OCI-LY7 (cell line): ENCODE results near the gene MTM1. TPM values are rescaled to one million over a fixed set of nuclear protein-coding genes. Genes with fewer than 3 reads are reported as not detected.
A peak's percentile ranks its signal among the peaks of the same experiment; 100 is the strongest.

Experiments used
- BruUV-seq: library from RNA; stranded (reverse); fragments of 400-500 nt; replicated peaks from 2 replicates; lab custom pipeline; 2021; lab: Mats Ljungman, UMichigan
- CTCF ChIA-PET: fragments of 300-600 bp; sonication (Branson Sonifier 250); formaldehyde crosslinking; loops from one replicate; lab custom pipeline; 2022; ENCODE audit warnings: antibody characterized with exemption; ENCODE audit not compliant: unreplicated experiment; lab: Charles Lee
- POLR2A ChIA-PET: fragments of 300-600 bp; sonication (Branson Sonifier 250); formaldehyde crosslinking; loops from one replicate; lab custom pipeline; 2022; ENCODE audit warnings: antibody characterized with exemption; lab: Charles Lee
- DNase-seq: peaks from one replicate; pipeline ENCODE4 v3.0.0-alpha.2; 2015; ENCODE audit warnings: low spot score
- H2AFZ ChIP-seq: fragments of 200-600 bp; sonication (generic), shearing (Covaris generic); 2 replicates; pipeline ENCODE4 v1.6.1; 2014; ENCODE audit warnings: mild to moderate bottlenecking, antibody characterized with exemption, low read length, moderate library complexity
- H3K27ac ChIP-seq: fragments of 200-600 bp; sonication (generic); 2 replicates; pipeline ENCODE4 v1.5.1; 2014; ENCODE audit warnings: mixed run types, low read depth, mild to moderate bottlenecking, moderate library complexity, low read length, inconsistent platforms; ENCODE audit not compliant: poor library complexity, severe bottlenecking
- H3K36me3 ChIP-seq: fragments of 200-600 bp; sonication (generic); 2 replicates; pipeline ENCODE4 v1.6.1; 2014; ENCODE audit warnings: mild to moderate bottlenecking, antibody characterized with exemption, low read length, moderate library complexity, mixed read lengths; ENCODE audit not compliant: insufficient read depth
- H3K4me1 ChIP-seq: fragments of 200-600 bp; sonication (generic); 2 replicates; pipeline ENCODE4 v1.5.1; 2014; ENCODE audit warnings: mild to moderate bottlenecking, low read length; ENCODE audit not compliant: insufficient read depth, poor library complexity, severe bottlenecking
- H3K4me2 ChIP-seq: fragments of 200-600 bp; sonication (generic); 2 replicates; pipeline ENCODE4 v1.6.1; 2014; ENCODE audit warnings: mild to moderate bottlenecking, low read length
- H3K4me3 ChIP-seq: fragments of 200-600 bp; sonication (generic); 2 replicates; pipeline ENCODE4 v1.5.1; 2014; ENCODE audit warnings: mild to moderate bottlenecking, low read depth, low read length; ENCODE audit not compliant: poor library complexity, severe bottlenecking
- H3K79me2 ChIP-seq: fragments of 200-600 bp; sonication (generic); 2 replicates; pipeline ENCODE4 v1.6.1; 2016; ENCODE audit warnings: low read depth, mild to moderate bottlenecking, low read length, moderate library complexity, mixed read lengths; ENCODE audit not compliant: insufficient read depth
- H3K9me2 ChIP-seq: fragments of 200-600 bp; sonication (generic); 2 replicates; pipeline ENCODE4 v1.6.1; 2016; ENCODE audit warnings: mild to moderate bottlenecking, low read length, mixed read lengths; ENCODE audit not compliant: insufficient read depth
- H3K9me3 ChIP-seq: fragments of 200-600 bp; sonication (generic); 2 replicates; pipeline ENCODE4 v1.6.1; 2014; ENCODE audit warnings: mild to moderate bottlenecking, mixed run types, low read length, mixed read lengths
- H4K20me1 ChIP-seq: fragments of 200-600 bp; sonication (generic); 2 replicates; pipeline ENCODE4 v1.6.1; 2014; ENCODE audit warnings: mild to moderate bottlenecking, antibody characterized with exemption, low read length, moderate library complexity, mixed read lengths; ENCODE audit not compliant: insufficient read depth
- CTCF ChIP-seq: fragments of 200-600 bp; sonication (generic); conservative IDR thresholded peaks from 2 replicates; pipeline ENCODE4 v1.5.1; 2014; ENCODE audit warnings: mild to moderate bottlenecking, antibody characterized with exemption, low read length, moderate library complexity, mixed read lengths
- EZH2phosphoT487 ChIP-seq: fragments of 200-600 bp; sonication (generic); IDR thresholded peaks from 2 replicates; pipeline ENCODE4 v1.6.1; 2018; ENCODE audit warnings: low read depth, borderline replicate concordance, mild to moderate bottlenecking, mixed run types, antibody characterized with exemption, low read length, moderate library complexity, mixed read lengths
- intact Hi-C: fragments of 100-400 bp; cut with micrococcal nuclease; formaldehyde crosslinking; loops from one replicate; pipeline ENCODE4 v1.10.0; 2022; ENCODE audit not compliant: unreplicated experiment
- total RNA-seq, 2 experiments: library from RNA; depleted of rRNA in 1 of 2; stranded (reverse); fragments of >200 nt in 1 of 2; shearing (Covaris generic) in 1 of 2; gene quantifications; 2 replicates each; pipeline ENCODE4 v1.2.3, GENCODE V29; 2014 to 2022

The MTM1 gene
- total RNA-seq, 2 experiments from 2014 or later = 6.0 to 19.7 TPM

- Histone ChIP-seq H2AFZ (0 out of 2 replicates have a peak overlapping the region, but pooled peaks have one; percentile 4), H3K4me1 (peaks cover 62% of the 10 kb centered on the region), H3K9me3 (peaks cover 9% of the 10 kb centered on the region; the same call in 1 of the 2 replicates), H3K36me3 (peaks cover 24% of the 10 kb centered on the region), H3K27ac (peak overlapping the region; percentile 99), H3K4me2 (peak overlapping the region; percentile 78), H3K79me2 (peaks cover 31% of the 10 kb centered on the region), H3K9me2 (no peaks in the 10 kb centered on the region), H3K4me3 (peak overlapping the region; percentile 75), H4K20me1 (no peaks in the 10 kb centered on the region)
- ChIA-PET POLR2A (interaction anchor here (0.6 to 2.5 kb wide), 10 partner anchors 8 to 1166 kb away, joined by 3 to 11 read pairs (median 5); no protein-coding TSS in a partner anchor), CTCF (interaction anchor here (0.6 to 1.1 kb wide), 2 partner anchors 103 to 752 kb away, joined by 3 to 4 read pairs; no protein-coding TSS in a partner anchor)
- BruUV-seq = TSS peak; percentile 75
- intact Hi-C loops = loop anchor here (2.0 to 5.0 kb wide), 2 partner anchors 123 to 290 kb away; partner anchors contain the start of genes HMGB3 and MTM1
- DNase-seq = peak; percentile 35
- TF ChIP-seq EZH2phosphoT487 = no peak
- TF ChIP-seq CTCF = no peak
Observed at GRCh38 chrX:150692296-150692695, 123.9 kb downstream of the MTM1 start.

GRCh38 chrX:150692831-150693724, 124.7 kb downstream of the MTM1 start, which contains the start of gene MTMR1:
Gene MTMR1, plus strand, starts transcription at chrX:150693396. Its CDS starts 135 bp downstream, at chrX:150693531.
- intact Hi-C loops = loop anchor here (2.0 to 5.0 kb wide), 2 partner anchors 124 to 289 kb away; partner anchors contain the start of genes HMGB3 and MTM1
- TF ChIP-seq EZH2phosphoT487 = no peak
- TF ChIP-seq CTCF = no peak
- Histone ChIP-seq H2AFZ (0 out of 2 replicates have a peak within 1 kb of the TSS, but pooled peaks have one; percentile 4), H3K4me2 (peak within 1 kb of the TSS; percentile 84), H4K20me1 (no peaks in the 10 kb centered on the region), H3K36me3 (peaks cover 30% of the 10 kb centered on the region), H3K4me3 (peak within 1 kb of the TSS; percentile 75), H3K9me2 (no peaks in the 10 kb centered on the region), H3K27ac (peak within 1 kb of the TSS; percentile 99), H3K4me1 (peaks cover 70% of the 10 kb centered on the region), H3K9me3 (peaks cover 9% of the 10 kb centered on the region; the same call in 1 of the 2 replicates), H3K79me2 (peaks cover 39% of the 10 kb centered on the region)
- CTCF ChIA-PET = interaction anchor here (0.6 to 1.1 kb wide), 2 partner anchors 104 to 753 kb away, joined by 3 to 4 read pairs; no protein-coding TSS in a partner anchor
- peak; percentile 73 for DNase-seq
- BruUV-seq = no TSS peak
- POLR2A ChIA-PET = interaction anchor here (0.6 to 2.5 kb wide), 9 partner anchors 7 to 1165 kb away, joined by 3 to 11 read pairs (median 5); no protein-coding TSS in a partner anchor
